H1 (cell line): ENCODE results near the gene HBM. TPM values are rescaled to one million over a fixed set of nuclear protein-coding genes. Genes with fewer than 3 reads are reported as not detected.

Experiments used
- CEBPB ChIP-seq: IDR thresholded peaks from 2 replicates; pipeline ENCODE4 v1.6.1; 2012; ENCODE audit warnings: low read depth, low read length
- CHD1 ChIP-seq: IDR thresholded peaks from 2 replicates; pipeline ENCODE4 v1.6.1; 2012; ENCODE audit warnings: low read depth, low read length, improper control_type of control experiment
- KDM5A ChIP-seq: fragments of 200-600 bp; IDR thresholded peaks from 2 replicates; pipeline ENCODE4 v1.7.1; 2012; ENCODE audit warnings: mild to moderate bottlenecking, low read length, inconsistent platforms, mixed read lengths
- SIN3A ChIP-seq, 2 experiments: IDR thresholded peaks in 1 of 2; conservative IDR thresholded peaks in 1 of 2; 2 replicates each; pipeline ENCODE4 v1.6.1; 2011 to 2012; ENCODE audit warnings: low read length in 2 of 2, improper control_type of control experiment in 1 of 2, low read depth in 1 of 2, mild to moderate bottlenecking in 1 of 2
- SIX5 ChIP-seq: IDR thresholded peaks from 2 replicates; pipeline ENCODE4 v1.6.1; 2011; ENCODE audit warnings: mild to moderate bottlenecking, low read depth, low read length
- SP1 ChIP-seq: IDR thresholded peaks from 2 replicates; pipeline ENCODE4 v1.6.1; 2011; ENCODE audit warnings: low read depth, low read length
- SP4 ChIP-seq: IDR thresholded peaks from 2 replicates; pipeline ENCODE4 v1.6.1; 2012; ENCODE audit warnings: low read length, inconsistent platforms
- TAF1 ChIP-seq: IDR thresholded peaks from 2 replicates; pipeline ENCODE4 v1.6.1; 2011; ENCODE audit warnings: mild to moderate bottlenecking, low read depth, low read length
- polyA plus RNA-seq, 7 experiments: library from polyadenylated mRNA; depleted of rRNA in 3 of 7; stranded (reverse) in 5 of 7; unstranded in 2 of 7; fragments of >200 nt in 5 of 7; fragments of 200-250 nt in 2 of 7; gene quantifications; 1 replicate in 5 of 7; 2 replicates in 1 of 7; 4 replicates in 1 of 7; pipeline versions ENCODE4 v1.2.1 to v1.2.3, GENCODE V29; 2011 to 2013; ENCODE audit warnings: missing spikeins in 2 of 7, mixed read lengths in 2 of 7
- total RNA-seq: library from RNA; stranded (reverse); fragmentation: NEBNext Ultra II Directional; extraction: Animal tissue kit (Norgen Biotek cat#: 25700); gene quantifications from 2 replicates; pipeline ENCODE4 v1.2.1, GENCODE V29; 2021
- TF ChIP-seq, protein P1 (sequence below): fragments of 300-600 bp; sonication (generic); IDR thresholded peaks from 2 replicates; pipeline ENCODE4 v1.7.1; 2012; ENCODE audit warnings: low read length, moderate library complexity, mild to moderate bottlenecking, inconsistent platforms; ENCODE audit not compliant: insufficient replicate concordance
- TF ChIP-seq, protein P2 (sequence below): IDR thresholded peaks from 2 replicates; pipeline ENCODE4 v1.6.1; 2011; ENCODE audit warnings: low read length, improper control_type of control experiment
- TF ChIP-seq, protein P3 (sequence below): IDR thresholded peaks from 2 replicates; pipeline ENCODE4 v1.6.1; 2012; ENCODE audit warnings: inconsistent platforms

HBM gene
- total and polyA plus RNA-seq, 2 of the 8 experiments (the other 6 are each of a cell fraction or from before 2014, with no cell fraction given) = 0.88 TPM; not detected in 1

GRCh38 chr16:118857-119256 is 46.9 kb upstream of the HBM start (continued):
- TF ChIP-seq, protein P1, sequence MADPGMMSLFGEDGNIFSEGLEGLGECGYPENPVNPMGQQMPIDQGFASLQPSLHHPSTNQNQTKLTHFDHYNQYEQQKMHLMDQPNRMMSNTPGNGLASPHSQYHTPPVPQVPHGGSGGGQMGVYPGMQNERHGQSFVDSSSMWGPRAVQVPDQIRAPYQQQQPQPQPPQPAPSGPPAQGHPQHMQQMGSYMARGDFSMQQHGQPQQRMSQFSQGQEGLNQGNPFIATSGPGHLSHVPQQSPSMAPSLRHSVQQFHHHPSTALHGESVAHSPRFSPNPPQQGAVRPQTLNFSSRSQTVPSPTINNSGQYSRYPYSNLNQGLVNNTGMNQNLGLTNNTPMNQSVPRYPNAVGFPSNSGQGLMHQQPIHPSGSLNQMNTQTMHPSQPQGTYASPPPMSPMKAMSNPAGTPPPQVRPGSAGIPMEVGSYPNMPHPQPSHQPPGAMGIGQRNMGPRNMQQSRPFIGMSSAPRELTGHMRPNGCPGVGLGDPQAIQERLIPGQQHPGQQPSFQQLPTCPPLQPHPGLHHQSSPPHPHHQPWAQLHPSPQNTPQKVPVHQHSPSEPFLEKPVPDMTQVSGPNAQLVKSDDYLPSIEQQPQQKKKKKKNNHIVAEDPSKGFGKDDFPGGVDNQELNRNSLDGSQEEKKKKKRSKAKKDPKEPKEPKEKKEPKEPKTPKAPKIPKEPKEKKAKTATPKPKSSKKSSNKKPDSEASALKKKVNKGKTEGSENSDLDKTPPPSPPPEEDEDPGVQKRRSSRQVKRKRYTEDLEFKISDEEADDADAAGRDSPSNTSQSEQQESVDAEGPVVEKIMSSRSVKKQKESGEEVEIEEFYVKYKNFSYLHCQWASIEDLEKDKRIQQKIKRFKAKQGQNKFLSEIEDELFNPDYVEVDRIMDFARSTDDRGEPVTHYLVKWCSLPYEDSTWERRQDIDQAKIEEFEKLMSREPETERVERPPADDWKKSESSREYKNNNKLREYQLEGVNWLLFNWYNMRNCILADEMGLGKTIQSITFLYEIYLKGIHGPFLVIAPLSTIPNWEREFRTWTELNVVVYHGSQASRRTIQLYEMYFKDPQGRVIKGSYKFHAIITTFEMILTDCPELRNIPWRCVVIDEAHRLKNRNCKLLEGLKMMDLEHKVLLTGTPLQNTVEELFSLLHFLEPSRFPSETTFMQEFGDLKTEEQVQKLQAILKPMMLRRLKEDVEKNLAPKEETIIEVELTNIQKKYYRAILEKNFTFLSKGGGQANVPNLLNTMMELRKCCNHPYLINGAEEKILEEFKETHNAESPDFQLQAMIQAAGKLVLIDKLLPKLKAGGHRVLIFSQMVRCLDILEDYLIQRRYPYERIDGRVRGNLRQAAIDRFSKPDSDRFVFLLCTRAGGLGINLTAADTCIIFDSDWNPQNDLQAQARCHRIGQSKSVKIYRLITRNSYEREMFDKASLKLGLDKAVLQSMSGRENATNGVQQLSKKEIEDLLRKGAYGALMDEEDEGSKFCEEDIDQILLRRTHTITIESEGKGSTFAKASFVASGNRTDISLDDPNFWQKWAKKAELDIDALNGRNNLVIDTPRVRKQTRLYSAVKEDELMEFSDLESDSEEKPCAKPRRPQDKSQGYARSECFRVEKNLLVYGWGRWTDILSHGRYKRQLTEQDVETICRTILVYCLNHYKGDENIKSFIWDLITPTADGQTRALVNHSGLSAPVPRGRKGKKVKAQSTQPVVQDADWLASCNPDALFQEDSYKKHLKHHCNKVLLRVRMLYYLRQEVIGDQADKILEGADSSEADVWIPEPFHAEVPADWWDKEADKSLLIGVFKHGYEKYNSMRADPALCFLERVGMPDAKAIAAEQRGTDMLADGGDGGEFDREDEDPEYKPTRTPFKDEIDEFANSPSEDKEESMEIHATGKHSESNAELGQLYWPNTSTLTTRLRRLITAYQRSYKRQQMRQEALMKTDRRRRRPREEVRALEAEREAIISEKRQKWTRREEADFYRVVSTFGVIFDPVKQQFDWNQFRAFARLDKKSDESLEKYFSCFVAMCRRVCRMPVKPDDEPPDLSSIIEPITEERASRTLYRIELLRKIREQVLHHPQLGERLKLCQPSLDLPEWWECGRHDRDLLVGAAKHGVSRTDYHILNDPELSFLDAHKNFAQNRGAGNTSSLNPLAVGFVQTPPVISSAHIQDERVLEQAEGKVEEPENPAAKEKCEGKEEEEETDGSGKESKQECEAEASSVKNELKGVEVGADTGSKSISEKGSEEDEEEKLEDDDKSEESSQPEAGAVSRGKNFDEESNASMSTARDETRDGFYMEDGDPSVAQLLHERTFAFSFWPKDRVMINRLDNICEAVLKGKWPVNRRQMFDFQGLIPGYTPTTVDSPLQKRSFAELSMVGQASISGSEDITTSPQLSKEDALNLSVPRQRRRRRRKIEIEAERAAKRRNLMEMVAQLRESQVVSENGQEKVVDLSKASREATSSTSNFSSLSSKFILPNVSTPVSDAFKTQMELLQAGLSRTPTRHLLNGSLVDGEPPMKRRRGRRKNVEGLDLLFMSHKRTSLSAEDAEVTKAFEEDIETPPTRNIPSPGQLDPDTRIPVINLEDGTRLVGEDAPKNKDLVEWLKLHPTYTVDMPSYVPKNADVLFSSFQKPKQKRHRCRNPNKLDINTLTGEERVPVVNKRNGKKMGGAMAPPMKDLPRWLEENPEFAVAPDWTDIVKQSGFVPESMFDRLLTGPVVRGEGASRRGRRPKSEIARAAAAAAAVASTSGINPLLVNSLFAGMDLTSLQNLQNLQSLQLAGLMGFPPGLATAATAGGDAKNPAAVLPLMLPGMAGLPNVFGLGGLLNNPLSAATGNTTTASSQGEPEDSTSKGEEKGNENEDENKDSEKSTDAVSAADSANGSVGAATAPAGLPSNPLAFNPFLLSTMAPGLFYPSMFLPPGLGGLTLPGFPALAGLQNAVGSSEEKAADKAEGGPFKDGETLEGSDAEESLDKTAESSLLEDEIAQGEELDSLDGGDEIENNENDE = no peak
- TF ChIP-seq, protein P2, sequence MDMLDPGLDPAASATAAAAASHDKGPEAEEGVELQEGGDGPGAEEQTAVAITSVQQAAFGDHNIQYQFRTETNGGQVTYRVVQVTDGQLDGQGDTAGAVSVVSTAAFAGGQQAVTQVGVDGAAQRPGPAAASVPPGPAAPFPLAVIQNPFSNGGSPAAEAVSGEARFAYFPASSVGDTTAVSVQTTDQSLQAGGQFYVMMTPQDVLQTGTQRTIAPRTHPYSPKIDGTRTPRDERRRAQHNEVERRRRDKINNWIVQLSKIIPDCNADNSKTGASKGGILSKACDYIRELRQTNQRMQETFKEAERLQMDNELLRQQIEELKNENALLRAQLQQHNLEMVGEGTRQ = no peak
- no peak for TF ChIP-seq CHD1
- TF ChIP-seq CEBPB = no peak
- TF ChIP-seq SP1 = no peak
- no peak for TF ChIP-seq SP4
- no peak for TF ChIP-seq TAF1
- TF ChIP-seq, protein P3, sequence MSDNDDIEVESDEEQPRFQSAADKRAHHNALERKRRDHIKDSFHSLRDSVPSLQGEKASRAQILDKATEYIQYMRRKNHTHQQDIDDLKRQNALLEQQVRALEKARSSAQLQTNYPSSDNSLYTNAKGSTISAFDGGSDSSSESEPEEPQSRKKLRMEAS = no peak
- TF ChIP-seq SIX5 = no peak
- TF ChIP-seq SIN3A (conservative IDR thresholded peaks at IDR 0.05 in 1 of 2, IDR thresholded peaks at IDR 0.05 in 1 of 2; ENCODE audit: low read depth in 1 of 2, low read length in 2 of 2) = no peak
- TF ChIP-seq KDM5A = no peak
